ENCODE data around the gene TMEM100. TPM values are rescaled to one million over a fixed set of nuclear protein-coding genes. Genes with fewer than 3 reads are reported as not detected.
A peak's percentile ranks its signal among the peaks of the same experiment; 100 is the strongest.

Gene TMEM100
- total and polyA plus RNA-seq, 2 of the 8 experiments (the other 6 are each of a cell fraction or from before 2014, with no cell fraction given): 0.36 to 0.48 TPM

DNA sequence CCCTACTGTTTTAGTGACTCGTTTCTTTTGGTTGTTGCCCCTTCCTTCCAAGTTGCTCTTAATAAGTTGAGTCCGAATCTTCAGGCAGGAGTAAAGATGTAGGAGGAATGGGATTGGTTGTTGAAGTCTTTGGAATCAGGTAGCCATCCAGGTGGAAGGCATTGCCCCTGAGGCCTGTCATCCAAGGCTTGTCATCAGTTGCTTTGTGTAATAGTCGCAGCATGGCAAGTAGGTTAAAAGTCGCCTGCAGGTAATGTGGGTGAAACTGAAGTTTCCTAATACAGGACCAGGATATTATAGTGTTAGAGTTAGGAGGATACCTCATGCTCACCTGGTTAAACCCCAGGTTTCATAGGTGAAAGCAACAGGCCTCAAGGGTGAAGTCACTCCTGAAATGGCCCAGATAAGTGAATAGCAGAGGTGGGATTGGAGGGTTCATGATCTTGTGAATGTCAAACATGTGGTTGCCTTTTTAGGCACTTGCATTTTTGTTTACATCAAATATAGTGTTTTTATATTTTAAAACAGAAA, 29.1 kb upstream of the TMEM100 start:
- Histone ChIP-seq H2BK5ac (ENCODE audit: low read depth, low read length) (no peak overlapping the region), H3K14ac (ENCODE audit: insufficient read length) (no peak overlapping the region), H3K9ac (replicated peaks in 1 of 4; ENCODE audit: extremely low read depth in 1 of 4, low read depth in 3 of 4, low read length in 3 of 4) (no peak overlapping the region), H3K4me2 (ENCODE audit: insufficient read depth in 1 of 2, low read depth in 2 of 2, low read length in 2 of 2) (peak overlapping the region; percentile 77 to 91), H3K18ac (ENCODE audit: extremely low read depth, low read length) (no peak overlapping the region), H2BK15ac (ENCODE audit: low read length) (no peak overlapping the region), H3K56ac (replicated peaks; ENCODE audit: insufficient read length, low read depth, low read length) (no peak overlapping the region), H3K79me1 (ENCODE audit: low read depth, low read length) (no peaks in the 10 kb centered on the region), H4K5ac (ENCODE audit: insufficient read length, low read depth, low read length) (no peak overlapping the region), H4K8ac (ENCODE audit: extremely low read depth, insufficient read depth, low read length) (no peak overlapping the region), H2AK5ac (ENCODE audit: low read depth, low read length) (no peak overlapping the region), H3K4me1 (replicated peaks in 1 of 4; ENCODE audit: control insufficient read depth in 3 of 4, insufficient read depth in 4 of 4, low read length in 3 of 4) (peaks cover 2 to 7% (median 3%) of the 10 kb centered on the region in 4 experiments; a peak in 2 of 7 replicates), H3K27ac (ENCODE audit: low read depth, low read length) (no peak overlapping the region), H4K20me1 (replicated peaks in 1 of 2; ENCODE audit: control insufficient read depth in 1 of 2, insufficient read depth in 2 of 2, low read length in 2 of 2) (no peaks in the 10 kb centered on the region), H3K23me2 (ENCODE audit: low read depth, low read length) (no peaks in the 10 kb centered on the region), H3K23ac (ENCODE audit: insufficient read length) (no peak overlapping the region), H3K9me3 (ENCODE audit: insufficient read depth in 2 of 2, low read depth in 1 of 2, low read length in 1 of 2) (no peaks in the 10 kb centered on the region), H3K4ac (replicated peaks; ENCODE audit: insufficient read length, low read depth, low read length) (no peak overlapping the region), H2BK20ac (ENCODE audit: low read length) (no peak overlapping the region), H4K91ac (replicated peaks; ENCODE audit: insufficient read length, low read length) (no peak overlapping the region), H3K36me3 (ENCODE audit: control insufficient read depth in 2 of 4, insufficient read depth in 4 of 4, low read length in 3 of 4) (no peaks in the 10 kb centered on the region), H2BK12ac (ENCODE audit: low read depth, low read length) (no peak overlapping the region), H3K4me3 (ENCODE audit: extremely low read depth in 1 of 4, insufficient read depth in 2 of 4, low read depth in 3 of 4, low read length in 4 of 4) (peak overlapping the region; percentile 75 to 85 (median 78)), H3K79me2 (ENCODE audit: control insufficient read depth in 1 of 2, insufficient read depth in 2 of 2, low read length in 2 of 2) (peaks cover 0 to 3% of the 10 kb centered on the region in 2 experiments; a peak in 1 of 4 replicates), H3K27me3 (replicated peaks in 1 of 4; ENCODE audit: control insufficient read depth in 3 of 4, extremely low read depth in 1 of 4, insufficient read depth in 3 of 4, low read length in 3 of 4) (no peaks in the 10 kb centered on the region), H2BK120ac (replicated peaks; ENCODE audit: low read depth, low read length) (no peak overlapping the region), H2AFZ (ENCODE audit: low read length) (peak overlapping the region; percentile 93; the same call in 1 of the 2 replicates)
- CTCF ChIA-PET (ENCODE audit: partially characterized antibody): interaction anchor here (0.9 to 1.9 kb wide), 7 partner anchors 12 to 218 kb away, joined by 3 to 13 read pairs (median 4); no protein-coding TSS in a partner anchor
- WGBS, 2 experiments (ENCODE audit: extremely low coverage in 1 of 2, insufficient coverage in 1 of 2, insufficient read length in 1 of 2, insufficient replicate concordance in 2 of 2, low coverage in 1 of 2, low lambda C conversion rate in 2 of 2, missing lambda C conversion rate in 1 of 2): 75% methylated on average over 4 of the region's 4 CpGs; no CpG with 5 or more reads in 1 of the 2 experiments
- no peak for DNase-seq (ENCODE audit: low read depth in 1 of 2, low spot score in 2 of 2)
- no peak for FAIRE-seq
- POLR2A ChIA-PET (ENCODE audit: partially characterized antibody): interaction anchor here (1.2 kb wide), 1 partner anchor 10 kb away, joined by 3 read pairs; no protein-coding TSS in a partner anchor
- TF ChIP-seq HDAC6 (IDR thresholded peaks at IDR 0.05; ENCODE audit: low read depth, low read length): no peak

All from H1 (cell line).